ENCODE data around the gene DNAJC22. TPM values are rescaled to one million over a fixed set of nuclear protein-coding genes. Genes with fewer than 3 reads are reported as not detected.

The DNAJC22 gene
- total and polyA plus RNA-seq, 2 of the 13 experiments (the other 11 are each of a cell fraction or from before 2014, with no cell fraction given) = 25.2 to 31.7 TPM

- TF ChIP-seq ZBTB44 (CRISPR knock-in tag; IDR thresholded peaks at IDR 0.05) = peak; percentile 28; the same call in 1 of the 2 replicates
- TF ChIP-seq PAF1 (CRISPR knock-in tag; IDR thresholded peaks at IDR 0.05) = no peak
- TF ChIP-seq KLF13 (CRISPR knock-in tag; IDR thresholded peaks at IDR 0.05) = no peak
- 0 out of 2 replicates have a peak, but pooled peaks have one; percentile 64 for TF ChIP-seq ZNF713 (CRISPR knock-in tag; IDR thresholded peaks at IDR 0.05)
- TF ChIP-seq ZNF879 (CRISPR knock-in tag; IDR thresholded peaks at IDR 0.05) = no peak
- no peak for TF ChIP-seq LRRFIP1 (CRISPR knock-in tag; conservative IDR thresholded peaks at IDR 0.05)
- no peak for TF ChIP-seq ZFYVE20 (CRISPR knock-in tag; IDR thresholded peaks at IDR 0.05; ENCODE audit: borderline replicate concordance, low read depth)
- TF ChIP-seq TBP (CRISPR knock-in tag; IDR thresholded peaks at IDR 0.05) = no peak
- TF ChIP-seq KAT8 (CRISPR knock-in tag; IDR thresholded peaks at IDR 0.05) = peak; percentile 91
- TF ChIP-seq ZNF639 (CRISPR knock-in tag; conservative IDR thresholded peaks at IDR 0.05) = peak; percentile 94
- peak; percentile 81; the same call in 1 of the 2 replicates for TF ChIP-seq CREB3 (CRISPR knock-in tag; IDR thresholded peaks at IDR 0.05)
- no peak for TF ChIP-seq ZNF780A (CRISPR knock-in tag; IDR thresholded peaks at IDR 0.05)
- TF ChIP-seq MXD4 (CRISPR knock-in tag; IDR thresholded peaks at IDR 0.05) = no peak
- TF ChIP-seq ETV6 (CRISPR knock-in tag; conservative IDR thresholded peaks at IDR 0.05) = peak; percentile 76; the same call in 1 of the 2 replicates
- no peak for TF ChIP-seq MATR3 (CRISPR knock-in tag; IDR thresholded peaks at IDR 0.05)
- TF ChIP-seq NAIF1 (CRISPR knock-in tag; IDR thresholded peaks at IDR 0.05; ENCODE audit: borderline replicate concordance) = peak; percentile 70; the same call in 1 of the 2 replicates
- TF ChIP-seq ATF3 (CRISPR knock-in tag; IDR thresholded peaks at IDR 0.05) = no peak
- TF ChIP-seq PHB2 (IDR thresholded peaks at IDR 0.05; ENCODE audit: partially characterized antibody) = no peak
- TF ChIP-seq FIP1L1 (IDR thresholded peaks at IDR 0.05; ENCODE audit: borderline replicate concordance, insufficient read depth, low read depth, low read length) = no peak
- TF ChIP-seq SMAD3 (CRISPR knock-in tag; IDR thresholded peaks at IDR 0.05) = peak; percentile 69; the same call in 1 of the 2 replicates
- peak; percentile 51; the same call in 1 of the 2 replicates for TF ChIP-seq TGIF2 (CRISPR knock-in tag; IDR thresholded peaks at IDR 0.05)
- peak; percentile 94 for TF ChIP-seq ZNF556 (CRISPR knock-in tag; IDR thresholded peaks at IDR 0.05; ENCODE audit: borderline replicate concordance)
- TF ChIP-seq FLYWCH1 (CRISPR knock-in tag; IDR thresholded peaks at IDR 0.05) = no peak
- peak; percentile 89; the same call in 1 of the 2 replicates for TF ChIP-seq ZNF772 (CRISPR knock-in tag; IDR thresholded peaks at IDR 0.05)
These were observed 864 bp downstream of the DNAJC22 start (continued) for GRCh38 chr12:49347311-49348193.
